Transverse colon (tissue), 4 donors: ENCODE measurements around the gene IGF2BP2. TPM values are rescaled to one million over a fixed set of nuclear protein-coding genes. Genes with fewer than 3 reads are reported as not detected.

ENCODE experiments used
- DNase-seq: peaks from one replicate; pipeline ENCODE4 v3.0.0-alpha.2; 2019
- H3K27ac ChIP-seq, 4 donors: fragments of 200-600 bp; sonication (generic); 2 replicates each; pipeline ENCODE4 v1.5.1; 2016 to 2018; ENCODE audit warnings: inconsistent platforms in 4 of 4
- H3K27me3 ChIP-seq: fragments of 200-600 bp; sonication (generic); 2 replicates; pipeline ENCODE4 v1.5.1; 2017; ENCODE audit warnings: inconsistent platforms
- H3K36me3 ChIP-seq, 4 donors: fragments of 200-600 bp; sonication (generic); 2 replicates each; pipeline ENCODE4 v1.5.1; 2017 to 2019; ENCODE audit warnings: inconsistent platforms in 4 of 4
- H3K4me1 ChIP-seq, 4 donors: fragments of 200-600 bp; sonication (generic); 2 replicates each; pipeline ENCODE4 v1.5.1; 2017 to 2020; ENCODE audit warnings: inconsistent platforms in 4 of 4
- H3K4me3 ChIP-seq, 4 donors: fragments of 200-600 bp; sonication (generic); 1 replicate in 1 of 4; 2 replicates in 3 of 4; pipeline versions ENCODE4 v1.5.1 to v1.6.1; 2017 to 2019; ENCODE audit warnings: inconsistent platforms in 4 of 4
- H3K9me3 ChIP-seq, 2 donors: fragments of 200-600 bp; sonication (generic); 2 replicates each; pipeline ENCODE4 v1.5.1; 2017 to 2019; ENCODE audit warnings: inconsistent platforms in 2 of 2
- EP300 ChIP-seq: sonication (generic); formaldehyde crosslinking; IDR thresholded peaks from one replicate; pipeline ENCODE4 v1.6.1; 2017; ENCODE audit warnings: antibody characterized with exemption, low read depth
- POLR2A ChIP-seq: fragments of 450-650 bp; IDR thresholded peaks from one replicate; pipeline ENCODE4 v1.6.1; 2016; ENCODE audit warnings: antibody characterized with exemption, mild to moderate bottlenecking, moderate library complexity
- POLR2AphosphoS5 ChIP-seq, 3 donors: sonication (generic); formaldehyde crosslinking; IDR thresholded peaks; one replicate each; pipeline ENCODE4 v1.6.1; 2016; ENCODE audit warnings: antibody characterized with exemption in 3 of 3
- WGBS, 2 donors: methylation state at CpG; one replicate each; pipeline ENCODE4 v1.1.5; 2018; ENCODE audit warnings: low coverage in 1 of 2; 5-methylcytosine and 5-hydroxymethylcytosine counted together
- in situ Hi-C, 4 donors: fragments of 200-750 bp; cut with MboI; loops; one replicate each; pipeline versions ENCODE4 v1.15.0 to v1.15.1; 2017; ENCODE audit warnings: low sequenced_read_pairs in 3 of 4, low pct_ligation_motif_present in 1 of 4, low pct_unique_long_range_greater_than_20kb in 1 of 4
- intact Hi-C: fragments of 100-400 bp; cut with DNase I; formaldehyde crosslinking; loops from one replicate; pipeline ENCODE4 v1.15.1; 2023; ENCODE audit warnings: low total_unique reads
- total RNA-seq, 4 donors: library from RNA; depleted of rRNA; stranded (reverse); fragments of >200 nt; gene quantifications; one replicate each; pipeline ENCODE4 v1.1.0, GENCODE V29; 2016
- TF ChIP-seq, protein P1 (sequence below), 5 experiments: fragments of 200-600 bp in 3 of 5; fragments of 450-650 bp in 2 of 5; sonication (generic) in 3 of 5; IDR thresholded peaks; 1 replicate in 2 of 5; 2 replicates in 3 of 5; pipeline ENCODE4 v1.5.1; 2016 to 2017; ENCODE audit warnings: antibody characterized with exemption in 5 of 5, inconsistent platforms in 3 of 5, mild to moderate bottlenecking in 2 of 5, moderate library complexity in 1 of 5

Gene IGF2BP2
- total RNA-seq, 4 donors from 2014 or later = 51.3 to 179 (median 82.9) TPM

DNA sequence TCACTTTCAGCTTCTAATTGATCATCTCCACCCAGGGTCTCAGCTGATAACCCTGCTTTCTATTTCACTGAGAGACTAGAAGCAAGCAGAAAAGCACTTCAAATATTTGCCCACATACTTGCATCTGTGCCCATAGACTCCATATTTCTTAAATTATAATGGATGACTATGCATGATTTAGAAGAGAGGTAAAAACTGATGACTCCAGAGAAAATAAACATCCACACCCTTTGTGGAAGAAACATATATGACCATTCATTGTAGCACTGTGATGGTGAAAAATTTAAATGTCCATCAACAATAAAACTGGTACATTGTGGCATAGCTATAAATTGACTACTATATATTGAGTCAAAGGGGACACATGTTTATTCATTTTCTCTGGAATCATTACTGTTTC, 7.1 kb upstream of the IGF2BP2 start:
- no peak for DNase-seq
- Histone ChIP-seq H3K9me3 (no peaks in the 10 kb centered on the region), H3K27me3 (no peaks in the 10 kb centered on the region), H3K36me3 (no peaks in the 10 kb centered on the region), H3K4me1 (no peaks in the 10 kb centered on the region), H3K27ac (no peak overlapping the region), H3K4me3 (no peak overlapping the region)
- intact Hi-C loops (no loop called here), in situ Hi-C loops (no loop called here)
- TF ChIP-seq POLR2AphosphoS5 (IDR thresholded peaks at IDR 0.05) (no peak), EP300 (no peak), POLR2A (no peak)

GRCh38 chr3:185831195-185831594, 6.4 kb upstream of the IGF2BP2 start:
- Histone ChIP-seq H3K9me3 (no peaks in the 10 kb centered on the region), H3K27ac (no peak overlapping the region), H3K36me3 (no peaks in the 10 kb centered on the region), H3K4me1 (peaks cover 0 to 6% (median 0%) of the 10 kb centered on the region in 4 donors), H3K27me3 (peaks cover under 1% of the 10 kb centered on the region), H3K4me3 (no peak overlapping the region)
- WGBS, 2 donors = 48 to 54% methylated on average over 2 to 3 of the region's 3 CpGs
- intact Hi-C loops (no loop called here), in situ Hi-C loops (no loop called here)
- no peak for DNase-seq
- TF ChIP-seq, protein P1, sequence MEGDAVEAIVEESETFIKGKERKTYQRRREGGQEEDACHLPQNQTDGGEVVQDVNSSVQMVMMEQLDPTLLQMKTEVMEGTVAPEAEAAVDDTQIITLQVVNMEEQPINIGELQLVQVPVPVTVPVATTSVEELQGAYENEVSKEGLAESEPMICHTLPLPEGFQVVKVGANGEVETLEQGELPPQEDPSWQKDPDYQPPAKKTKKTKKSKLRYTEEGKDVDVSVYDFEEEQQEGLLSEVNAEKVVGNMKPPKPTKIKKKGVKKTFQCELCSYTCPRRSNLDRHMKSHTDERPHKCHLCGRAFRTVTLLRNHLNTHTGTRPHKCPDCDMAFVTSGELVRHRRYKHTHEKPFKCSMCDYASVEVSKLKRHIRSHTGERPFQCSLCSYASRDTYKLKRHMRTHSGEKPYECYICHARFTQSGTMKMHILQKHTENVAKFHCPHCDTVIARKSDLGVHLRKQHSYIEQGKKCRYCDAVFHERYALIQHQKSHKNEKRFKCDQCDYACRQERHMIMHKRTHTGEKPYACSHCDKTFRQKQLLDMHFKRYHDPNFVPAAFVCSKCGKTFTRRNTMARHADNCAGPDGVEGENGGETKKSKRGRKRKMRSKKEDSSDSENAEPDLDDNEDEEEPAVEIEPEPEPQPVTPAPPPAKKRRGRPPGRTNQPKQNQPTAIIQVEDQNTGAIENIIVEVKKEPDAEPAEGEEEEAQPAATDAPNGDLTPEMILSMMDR (IDR thresholded peaks at IDR 0.05) = no peak
- TF ChIP-seq POLR2AphosphoS5 (IDR thresholded peaks at IDR 0.05) (no peak), POLR2A (no peak), EP300 (no peak)

- no peak overlapping the region for H3K4me3 ChIP-seq
- no peak overlapping the region for H3K27ac ChIP-seq
- in situ Hi-C loops = no loop called here
- 82 to 89% methylated on average over 4 to 5 of the region's 5 CpGs for WGBS, 2 donors
- intact Hi-C loops = no loop called here
- H3K4me1 ChIP-seq = peaks cover 0 to 13% (median 2%) of the 10 kb centered on the region in 4 donors
- DNase-seq = no peak
- peaks cover 8% of the 10 kb centered on the region for H3K27me3 ChIP-seq
- TF ChIP-seq, protein P1 (IDR thresholded peaks at IDR 0.05) = no peak
- no peak for TF ChIP-seq POLR2A
- no peak for TF ChIP-seq POLR2AphosphoS5 (IDR thresholded peaks at IDR 0.05)
- no peak for TF ChIP-seq EP300
- no peaks in the 10 kb centered on the region for H3K36me3 ChIP-seq
- no peaks in the 10 kb centered on the region for H3K9me3 ChIP-seq
Measured at GRCh38 chr3:185830018-185830797, 5.4 kb upstream of the IGF2BP2 start.

GRCh38 chr3:185828755-185829154, 3.9 kb upstream of the IGF2BP2 start:
- WGBS, 2 donors = 85 to 95% methylated on average over 3 of the region's 3 CpGs
- Histone ChIP-seq H3K4me3 (no peak overlapping the region), H3K27me3 (peaks cover 13% of the 10 kb centered on the region), H3K27ac (no peak overlapping the region), H3K9me3 (no peaks in the 10 kb centered on the region), H3K4me1 (peaks cover 0 to 20% (median 2%) of the 10 kb centered on the region in 4 donors), H3K36me3 (no peaks in the 10 kb centered on the region)
- TF ChIP-seq POLR2AphosphoS5 (IDR thresholded peaks at IDR 0.05) (no peak), POLR2A (no peak), EP300 (no peak)
- TF ChIP-seq, protein P1 (IDR thresholded peaks at IDR 0.05) = no peak
- no peak for DNase-seq
- intact Hi-C loops (no loop called here), in situ Hi-C loops (no loop called here)
